Measurements from ENCODE around the gene MSH4. TPM values are rescaled to one million over a fixed set of nuclear protein-coding genes. Genes with fewer than 3 reads are reported as not detected.

MSH4 gene
- total RNA-seq, 4 donors from 2014 or later = 0.44 to 2.7 (median 0.79) TPM

DNA sequence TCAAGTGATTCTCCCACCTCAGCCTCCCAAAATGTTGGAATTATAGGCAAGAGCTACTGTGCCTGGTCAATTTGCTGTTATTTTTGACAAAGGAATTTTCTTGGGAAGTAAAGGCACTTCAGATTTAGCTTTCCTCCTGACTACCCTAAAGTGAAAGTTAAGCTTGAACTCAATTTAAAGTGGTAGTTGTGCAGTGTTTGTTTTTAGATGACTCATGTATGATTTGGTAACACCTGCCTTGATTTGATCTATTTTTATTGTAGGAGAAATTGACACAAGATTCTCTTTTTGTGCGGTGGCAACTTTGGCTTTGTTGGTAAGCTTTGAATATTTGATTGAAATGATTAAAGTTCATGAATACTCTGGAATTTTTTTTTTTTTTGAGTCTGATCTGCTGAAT, 5.7 kb upstream of the MSH4 start:
- H3K27ac ChIP-seq = peak overlapping the region in 1 of 4 donors; percentile 2
- WGBS, 2 donors = 85 to 94% methylated on average over 1 of the region's 1 CpG

DNA sequence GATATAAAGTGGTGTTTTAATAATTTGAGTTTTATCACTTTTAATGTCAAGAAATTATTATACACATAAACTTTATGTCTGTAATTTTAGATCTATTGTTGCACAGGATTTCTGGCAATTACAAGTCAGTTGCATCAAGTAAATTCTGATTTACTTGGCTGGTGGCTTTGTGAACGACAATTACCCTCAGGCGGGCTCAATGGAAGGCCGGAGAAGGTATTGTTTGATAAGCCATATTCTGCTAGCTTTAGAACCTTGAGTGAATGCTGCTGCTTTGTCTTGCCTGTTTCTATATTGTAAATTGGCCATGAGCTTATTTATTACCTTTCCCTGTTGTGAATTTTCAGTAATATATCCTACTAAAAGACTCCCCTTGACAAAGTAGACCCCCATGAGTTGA, 4.6 kb upstream of the MSH4 start:
- no peak for DNase-seq (ENCODE audit: low spot score in 2 of 2)
- 95 to 96% methylated on average over 3 of the region's 3 CpGs for WGBS, 2 donors
- no peaks in the 10 kb centered on the region for H3K9me3 ChIP-seq
- H3K27ac ChIP-seq = no peak overlapping the region
- no peaks in the 10 kb centered on the region for H3K27me3 ChIP-seq
- H3K36me3 ChIP-seq = peaks cover 0 to 73% (median 31%) of the 10 kb centered on the region in 3 donors
- no peak overlapping the region for H3K4me3 ChIP-seq
- TF ChIP-seq POLR2A (IDR thresholded peaks at IDR 0.05) (no peak), EP300 (IDR thresholded peaks at IDR 0.05) (no peak)
- TF ChIP-seq, protein P1, sequence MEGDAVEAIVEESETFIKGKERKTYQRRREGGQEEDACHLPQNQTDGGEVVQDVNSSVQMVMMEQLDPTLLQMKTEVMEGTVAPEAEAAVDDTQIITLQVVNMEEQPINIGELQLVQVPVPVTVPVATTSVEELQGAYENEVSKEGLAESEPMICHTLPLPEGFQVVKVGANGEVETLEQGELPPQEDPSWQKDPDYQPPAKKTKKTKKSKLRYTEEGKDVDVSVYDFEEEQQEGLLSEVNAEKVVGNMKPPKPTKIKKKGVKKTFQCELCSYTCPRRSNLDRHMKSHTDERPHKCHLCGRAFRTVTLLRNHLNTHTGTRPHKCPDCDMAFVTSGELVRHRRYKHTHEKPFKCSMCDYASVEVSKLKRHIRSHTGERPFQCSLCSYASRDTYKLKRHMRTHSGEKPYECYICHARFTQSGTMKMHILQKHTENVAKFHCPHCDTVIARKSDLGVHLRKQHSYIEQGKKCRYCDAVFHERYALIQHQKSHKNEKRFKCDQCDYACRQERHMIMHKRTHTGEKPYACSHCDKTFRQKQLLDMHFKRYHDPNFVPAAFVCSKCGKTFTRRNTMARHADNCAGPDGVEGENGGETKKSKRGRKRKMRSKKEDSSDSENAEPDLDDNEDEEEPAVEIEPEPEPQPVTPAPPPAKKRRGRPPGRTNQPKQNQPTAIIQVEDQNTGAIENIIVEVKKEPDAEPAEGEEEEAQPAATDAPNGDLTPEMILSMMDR (IDR thresholded peaks at IDR 0.05) = no peak
- peaks cover 0 to 40% (median 18%) of the 10 kb centered on the region in 4 donors for H3K4me1 ChIP-seq

More for the DNA sequence above, 5.7 kb upstream of the MSH4 start:
- peaks cover 0 to 62% (median 31%) of the 10 kb centered on the region in 3 donors for H3K36me3 ChIP-seq
- peaks cover 0 to 42% (median 23%) of the 10 kb centered on the region in 4 donors for H3K4me1 ChIP-seq
- no peaks in the 10 kb centered on the region for H3K9me3 ChIP-seq
- TF ChIP-seq EP300 (IDR thresholded peaks at IDR 0.05) = no peak
- no peak for TF ChIP-seq POLR2A (IDR thresholded peaks at IDR 0.05)
- TF ChIP-seq, protein P1 (IDR thresholded peaks at IDR 0.05) = no peak
- DNase-seq (ENCODE audit: low spot score in 2 of 2) = no peak
- no peaks in the 10 kb centered on the region for H3K27me3 ChIP-seq
- no peak overlapping the region for H3K4me3 ChIP-seq

DNA sequence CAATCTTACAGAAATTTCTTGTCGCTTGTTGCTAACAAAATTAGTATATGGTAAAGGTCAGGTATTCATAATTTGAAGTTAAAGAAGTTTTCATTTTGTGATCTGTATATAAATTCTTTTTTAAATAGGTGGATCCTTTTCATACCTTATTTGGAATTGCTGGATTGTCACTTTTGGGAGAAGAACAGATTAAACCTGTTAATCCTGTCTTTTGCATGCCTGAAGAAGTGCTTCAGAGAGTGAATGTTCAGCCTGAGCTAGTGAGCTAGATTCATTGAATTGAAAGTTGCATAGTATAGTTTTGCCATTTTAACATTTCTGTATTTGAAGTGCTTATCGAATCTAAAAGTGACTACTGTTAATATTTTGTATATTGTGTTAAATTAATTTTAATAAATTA, 2.3 kb upstream of the MSH4 start:
- no peaks in the 10 kb centered on the region for H3K9me3 ChIP-seq
- H3K4me3 ChIP-seq = no peak overlapping the region
- peaks cover 0 to 96% (median 31%) of the 10 kb centered on the region in 3 donors for H3K36me3 ChIP-seq
- TF ChIP-seq EP300 (IDR thresholded peaks at IDR 0.05) (no peak), POLR2A (IDR thresholded peaks at IDR 0.05) (no peak)
- TF ChIP-seq, protein P1 (IDR thresholded peaks at IDR 0.05) = no peak
- peaks cover 0 to 17% (median 2%) of the 10 kb centered on the region in 4 donors for H3K4me1 ChIP-seq
- no peak overlapping the region for H3K27ac ChIP-seq
- no peak for DNase-seq (ENCODE audit: low spot score in 2 of 2)
- H3K27me3 ChIP-seq = no peaks in the 10 kb centered on the region
- WGBS, 2 donors = 95 to 99% methylated on average over 2 of the region's 2 CpGs

DNA sequence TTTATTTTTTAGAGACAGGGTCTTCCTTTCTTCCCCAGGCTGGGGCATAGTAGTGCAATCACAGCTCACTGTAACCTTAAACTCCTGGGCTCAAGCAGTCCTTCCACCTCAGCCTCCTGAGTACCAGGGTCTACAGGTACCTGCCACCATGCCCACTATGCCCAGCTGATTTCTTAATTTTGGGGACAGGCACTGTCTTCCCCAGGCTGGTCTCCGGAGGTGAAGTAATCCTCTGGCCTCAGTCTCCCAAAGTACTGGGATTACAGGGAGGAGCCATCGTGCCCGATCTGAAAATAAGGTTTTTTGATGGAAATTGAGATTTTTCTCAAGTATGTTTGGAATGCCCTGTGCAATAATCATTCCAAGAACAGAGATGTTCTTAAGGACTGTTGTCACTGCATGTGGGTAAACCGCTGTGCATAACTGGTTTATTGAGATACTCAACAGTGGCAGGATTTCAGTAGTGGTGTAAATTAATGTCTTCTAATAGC, 934 bp upstream of the MSH4 start:
- no peak overlapping the region for H3K4me3 ChIP-seq
- H3K4me1 ChIP-seq = peaks cover 0 to 3% (median 0%) of the 10 kb centered on the region in 4 donors
- DNase-seq (ENCODE audit: low spot score in 2 of 2) = no peak
- no peak overlapping the region for H3K27ac ChIP-seq
- H3K36me3 ChIP-seq = peaks cover 0 to 87% (median 31%) of the 10 kb centered on the region in 3 donors
- no peaks in the 10 kb centered on the region for H3K9me3 ChIP-seq
- 96 to 98% methylated on average over 4 of the region's 4 CpGs for WGBS, 2 donors
- TF ChIP-seq, protein P1 (IDR thresholded peaks at IDR 0.05) = no peak
- no peak for TF ChIP-seq EP300 (IDR thresholded peaks at IDR 0.05)
- no peak for TF ChIP-seq POLR2A (IDR thresholded peaks at IDR 0.05)
- no peaks in the 10 kb centered on the region for H3K27me3 ChIP-seq

DNA sequence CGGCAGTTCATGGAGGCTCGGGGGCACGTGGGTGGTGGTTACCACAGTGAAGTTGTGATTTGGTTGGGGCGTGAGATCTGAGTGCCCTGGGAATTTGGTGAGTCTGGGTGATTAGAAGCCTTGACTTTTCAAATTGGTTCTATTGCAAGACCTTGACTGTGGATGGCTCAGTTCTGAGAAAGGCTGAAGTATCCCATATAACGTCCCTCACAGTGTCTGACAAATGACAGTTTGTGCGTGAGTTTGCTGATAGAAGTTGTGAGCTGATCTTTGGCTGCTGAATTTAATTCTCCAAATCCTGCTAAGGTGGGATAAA, 549 bp downstream of the MSH4 start:
- DNase-seq (ENCODE audit: low spot score in 2 of 2) = no peak
- Histone ChIP-seq H3K36me3 (peaks cover 0 to 72% (median 24%) of the 10 kb centered on the region in 3 donors), H3K4me1 (no peaks in the 10 kb centered on the region), H3K4me3 (no peak overlapping the region), H3K9me3 (no peaks in the 10 kb centered on the region), H3K27me3 (no peaks in the 10 kb centered on the region), H3K27ac (no peak overlapping the region)
- TF ChIP-seq, protein P1 (IDR thresholded peaks at IDR 0.05) = no peak
- no peak for TF ChIP-seq POLR2A (IDR thresholded peaks at IDR 0.05)
- TF ChIP-seq EP300 (IDR thresholded peaks at IDR 0.05) = no peak
- 72 to 82% methylated on average over 6 of the region's 6 CpGs for WGBS, 2 donors
